Measurements from ENCODE around the gene FOXB2.

DNA sequence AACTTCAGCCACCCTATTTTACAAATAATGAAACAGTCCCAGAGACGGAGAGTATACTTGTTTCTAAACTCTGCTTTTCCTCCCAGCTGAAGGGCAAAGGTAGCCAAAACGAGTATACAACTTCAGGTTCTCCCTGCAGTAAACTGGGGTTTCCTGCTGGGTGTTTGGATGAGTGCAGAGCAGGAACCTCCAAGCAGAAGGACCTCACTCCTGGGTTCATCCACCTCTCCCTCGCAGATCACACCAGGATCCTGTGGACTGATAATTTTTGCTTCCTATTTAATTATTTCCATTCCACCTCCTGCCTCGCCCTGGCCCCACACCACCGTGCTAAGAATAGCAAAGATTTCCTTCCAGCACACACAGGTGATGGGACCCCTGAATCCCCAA is 2.0 kb upstream of the FOXB2 start:
- TF ChIP-seq USF2 (IDR thresholded peaks at IDR 0.05; ENCODE audit: borderline replicate concordance, low read depth, low read length): no peak
- TF ChIP-seq PBX3 (IDR thresholded peaks at IDR 0.05): no peak
- no peak for TF ChIP-seq MXI1 (IDR thresholded peaks at IDR 0.05; ENCODE audit: low read depth, low read length)
- TF ChIP-seq, protein P1, sequence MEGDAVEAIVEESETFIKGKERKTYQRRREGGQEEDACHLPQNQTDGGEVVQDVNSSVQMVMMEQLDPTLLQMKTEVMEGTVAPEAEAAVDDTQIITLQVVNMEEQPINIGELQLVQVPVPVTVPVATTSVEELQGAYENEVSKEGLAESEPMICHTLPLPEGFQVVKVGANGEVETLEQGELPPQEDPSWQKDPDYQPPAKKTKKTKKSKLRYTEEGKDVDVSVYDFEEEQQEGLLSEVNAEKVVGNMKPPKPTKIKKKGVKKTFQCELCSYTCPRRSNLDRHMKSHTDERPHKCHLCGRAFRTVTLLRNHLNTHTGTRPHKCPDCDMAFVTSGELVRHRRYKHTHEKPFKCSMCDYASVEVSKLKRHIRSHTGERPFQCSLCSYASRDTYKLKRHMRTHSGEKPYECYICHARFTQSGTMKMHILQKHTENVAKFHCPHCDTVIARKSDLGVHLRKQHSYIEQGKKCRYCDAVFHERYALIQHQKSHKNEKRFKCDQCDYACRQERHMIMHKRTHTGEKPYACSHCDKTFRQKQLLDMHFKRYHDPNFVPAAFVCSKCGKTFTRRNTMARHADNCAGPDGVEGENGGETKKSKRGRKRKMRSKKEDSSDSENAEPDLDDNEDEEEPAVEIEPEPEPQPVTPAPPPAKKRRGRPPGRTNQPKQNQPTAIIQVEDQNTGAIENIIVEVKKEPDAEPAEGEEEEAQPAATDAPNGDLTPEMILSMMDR (IDR thresholded peaks at IDR 0.05): no peak
- no peak for TF ChIP-seq FOXM1 (IDR thresholded peaks at IDR 0.05; ENCODE audit: low read depth)
- no peak for TF ChIP-seq TAF1 (IDR thresholded peaks at IDR 0.05; ENCODE audit: borderline replicate concordance, low read depth, low read length)
- TF ChIP-seq JUND (IDR thresholded peaks at IDR 0.05): no peak
- no peak for TF ChIP-seq EZH2phosphoT487 (IDR thresholded peaks at IDR 0.05; ENCODE audit: borderline replicate concordance, low read depth)
- TF ChIP-seq POLR2AphosphoS5 (IDR thresholded peaks at IDR 0.05; ENCODE audit: low read depth, low read length): no peak
- no peak for TF ChIP-seq GABPA (IDR thresholded peaks at IDR 0.05; ENCODE audit: low read depth)
- TF ChIP-seq RFX5 (IDR thresholded peaks at IDR 0.05; ENCODE audit: low read length): no peak
- TF ChIP-seq, protein P2, sequence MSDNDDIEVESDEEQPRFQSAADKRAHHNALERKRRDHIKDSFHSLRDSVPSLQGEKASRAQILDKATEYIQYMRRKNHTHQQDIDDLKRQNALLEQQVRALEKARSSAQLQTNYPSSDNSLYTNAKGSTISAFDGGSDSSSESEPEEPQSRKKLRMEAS (IDR thresholded peaks at IDR 0.05; ENCODE audit: low read depth): no peak
